Measurements from ENCODE around the gene BOD1L1. TPM values are rescaled to one million over a fixed set of nuclear protein-coding genes. Genes with fewer than 3 reads are reported as not detected.

BOD1L1 gene
- total RNA-seq, 1 experiment from 2014 or later, result 22.0 TPM

DNA sequence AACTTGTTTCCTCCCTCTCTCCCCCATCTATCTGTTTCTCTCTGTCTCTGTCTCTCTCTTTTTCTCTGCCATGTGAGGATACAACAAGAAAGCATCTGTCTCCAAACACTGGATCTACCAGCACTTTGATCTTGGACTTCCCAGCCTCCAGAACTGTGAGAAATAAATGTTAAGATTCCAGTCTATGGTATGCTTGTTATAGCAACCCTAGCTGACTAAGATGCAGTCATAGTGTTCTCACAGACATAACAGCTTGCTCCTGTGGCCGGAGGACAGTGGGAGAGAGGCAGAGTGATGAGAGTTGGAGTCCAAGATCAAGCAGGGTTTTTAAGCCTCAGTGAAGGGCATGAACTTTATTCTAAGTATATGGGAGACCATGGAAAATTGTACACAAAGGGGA, 74.4 kb downstream of the BOD1L1 start:
- no peaks in the 10 kb centered on the region for H3K9me2 ChIP-seq (replicated peaks; ENCODE audit: low read length)
- BruUV-seq (replicated peaks), result no TSS peak
- H3F3A ChIP-seq (ENCODE audit: low read length, unreplicated experiment), result no peaks in the 10 kb centered on the region
- ChIA-PET POLR2A (ENCODE audit: unreplicated experiment) (no interaction called here), CTCF (no interaction called here)
- no peaks in the 10 kb centered on the region for H3K79me2 ChIP-seq (ENCODE audit: low read length)
- DNase-seq, result no peak
- H4K20me1 ChIP-seq (ENCODE audit: low read length), result no peaks in the 10 kb centered on the region
- TF ChIP-seq, protein P1, sequence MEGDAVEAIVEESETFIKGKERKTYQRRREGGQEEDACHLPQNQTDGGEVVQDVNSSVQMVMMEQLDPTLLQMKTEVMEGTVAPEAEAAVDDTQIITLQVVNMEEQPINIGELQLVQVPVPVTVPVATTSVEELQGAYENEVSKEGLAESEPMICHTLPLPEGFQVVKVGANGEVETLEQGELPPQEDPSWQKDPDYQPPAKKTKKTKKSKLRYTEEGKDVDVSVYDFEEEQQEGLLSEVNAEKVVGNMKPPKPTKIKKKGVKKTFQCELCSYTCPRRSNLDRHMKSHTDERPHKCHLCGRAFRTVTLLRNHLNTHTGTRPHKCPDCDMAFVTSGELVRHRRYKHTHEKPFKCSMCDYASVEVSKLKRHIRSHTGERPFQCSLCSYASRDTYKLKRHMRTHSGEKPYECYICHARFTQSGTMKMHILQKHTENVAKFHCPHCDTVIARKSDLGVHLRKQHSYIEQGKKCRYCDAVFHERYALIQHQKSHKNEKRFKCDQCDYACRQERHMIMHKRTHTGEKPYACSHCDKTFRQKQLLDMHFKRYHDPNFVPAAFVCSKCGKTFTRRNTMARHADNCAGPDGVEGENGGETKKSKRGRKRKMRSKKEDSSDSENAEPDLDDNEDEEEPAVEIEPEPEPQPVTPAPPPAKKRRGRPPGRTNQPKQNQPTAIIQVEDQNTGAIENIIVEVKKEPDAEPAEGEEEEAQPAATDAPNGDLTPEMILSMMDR (conservative IDR thresholded peaks at IDR 0.05; ENCODE audit: low read depth, low read length), result no peak
- H3K36me3 ChIP-seq (ENCODE audit: low read depth, low read length), result no peaks in the 10 kb centered on the region
- no peak overlapping the region for H3K4me3 ChIP-seq (ENCODE audit: low read length)
- intact Hi-C loops (cut with micrococcal nuclease), result no loop called here
- no peak overlapping the region for H3K9ac ChIP-seq (ENCODE audit: low read length)
- ATAC-seq, result no peak
- peaks cover 6% of the 10 kb centered on the region for H3K27me3 ChIP-seq (ENCODE audit: low read length)
- H3K4me1 ChIP-seq (ENCODE audit: insufficient read depth, low read length), result peaks cover 3% of the 10 kb centered on the region; the same call in 1 of the 2 replicates
- H3K9me3 ChIP-seq (ENCODE audit: low read length), result no peaks in the 10 kb centered on the region
- H3K27ac ChIP-seq (ENCODE audit: low read length), result no peak overlapping the region
- no peak overlapping the region for H3K4me2 ChIP-seq (ENCODE audit: low read length)
- no peak overlapping the region for H2AFZ ChIP-seq (ENCODE audit: low read length)

DNA sequence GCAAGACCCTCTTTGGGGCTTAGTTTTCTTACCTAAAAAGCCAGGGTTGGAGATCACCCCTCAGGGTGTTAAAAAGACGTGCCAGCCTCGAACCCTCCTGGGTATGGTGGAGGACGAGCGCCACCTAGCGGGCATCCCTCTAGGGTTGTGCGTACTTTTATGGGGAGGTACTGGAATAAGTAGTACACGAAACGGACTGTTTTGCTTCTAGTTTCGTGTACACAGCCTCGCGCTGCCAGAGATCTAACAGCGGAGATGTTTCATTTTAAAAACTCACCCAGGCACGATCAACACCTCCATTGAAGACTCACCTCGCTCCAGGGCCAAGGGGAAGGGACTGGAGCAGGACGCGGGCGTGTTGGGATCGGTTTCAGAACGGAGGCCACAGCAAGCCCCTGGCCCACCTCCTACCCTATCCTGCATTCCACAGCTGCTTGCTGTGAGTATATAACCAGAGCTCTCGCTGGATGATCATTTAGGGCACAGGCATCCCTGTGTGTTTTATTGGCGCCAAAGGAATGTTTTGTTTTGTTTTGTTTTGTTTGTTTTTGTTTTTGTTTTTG, 78.5 kb downstream of the BOD1L1 start:
- peak; percentile 81 for DNase-seq
- Histone ChIP-seq H3K9me3 (ENCODE audit: low read length) (no peaks in the 10 kb centered on the region), H3K79me2 (ENCODE audit: low read length) (no peaks in the 10 kb centered on the region), H3K9ac (ENCODE audit: low read length) (no peak overlapping the region), H3K4me1 (ENCODE audit: insufficient read depth, low read length) (peaks cover 8% of the 10 kb centered on the region), H3K27ac (ENCODE audit: low read length) (no peak overlapping the region), H4K20me1 (ENCODE audit: low read length) (no peaks in the 10 kb centered on the region), H3K9me2 (replicated peaks; ENCODE audit: low read length) (no peaks in the 10 kb centered on the region), H3F3A (ENCODE audit: low read length, unreplicated experiment) (no peaks in the 10 kb centered on the region), H3K36me3 (ENCODE audit: low read depth, low read length) (no peaks in the 10 kb centered on the region), H3K4me2 (ENCODE audit: low read length) (peak overlapping the region; percentile 99), H3K4me3 (ENCODE audit: low read length) (peak overlapping the region; percentile 90), H3K27me3 (ENCODE audit: low read length) (peaks cover 25% of the 10 kb centered on the region), H2AFZ (ENCODE audit: low read length) (peak overlapping the region; percentile 99)
- ATAC-seq, result peak; percentile 49
- POLR2A ChIA-PET (ENCODE audit: unreplicated experiment), result no interaction called here
- CTCF ChIA-PET, result no interaction called here
- TF ChIP-seq EZH2phosphoT487 (IDR thresholded peaks at IDR 0.05; ENCODE audit: borderline replicate concordance, low read length), result no peak
- TF ChIP-seq, protein P1 (conservative IDR thresholded peaks at IDR 0.05; ENCODE audit: low read depth, low read length), result peak; percentile 89
- no TSS peak for BruUV-seq (replicated peaks)
- intact Hi-C loops (cut with micrococcal nuclease), result loop anchor here (1.0 to 5.0 kb wide), 3 partner anchors 67 to 820 kb away; partner anchors contain the start of gene RAB28

DNA sequence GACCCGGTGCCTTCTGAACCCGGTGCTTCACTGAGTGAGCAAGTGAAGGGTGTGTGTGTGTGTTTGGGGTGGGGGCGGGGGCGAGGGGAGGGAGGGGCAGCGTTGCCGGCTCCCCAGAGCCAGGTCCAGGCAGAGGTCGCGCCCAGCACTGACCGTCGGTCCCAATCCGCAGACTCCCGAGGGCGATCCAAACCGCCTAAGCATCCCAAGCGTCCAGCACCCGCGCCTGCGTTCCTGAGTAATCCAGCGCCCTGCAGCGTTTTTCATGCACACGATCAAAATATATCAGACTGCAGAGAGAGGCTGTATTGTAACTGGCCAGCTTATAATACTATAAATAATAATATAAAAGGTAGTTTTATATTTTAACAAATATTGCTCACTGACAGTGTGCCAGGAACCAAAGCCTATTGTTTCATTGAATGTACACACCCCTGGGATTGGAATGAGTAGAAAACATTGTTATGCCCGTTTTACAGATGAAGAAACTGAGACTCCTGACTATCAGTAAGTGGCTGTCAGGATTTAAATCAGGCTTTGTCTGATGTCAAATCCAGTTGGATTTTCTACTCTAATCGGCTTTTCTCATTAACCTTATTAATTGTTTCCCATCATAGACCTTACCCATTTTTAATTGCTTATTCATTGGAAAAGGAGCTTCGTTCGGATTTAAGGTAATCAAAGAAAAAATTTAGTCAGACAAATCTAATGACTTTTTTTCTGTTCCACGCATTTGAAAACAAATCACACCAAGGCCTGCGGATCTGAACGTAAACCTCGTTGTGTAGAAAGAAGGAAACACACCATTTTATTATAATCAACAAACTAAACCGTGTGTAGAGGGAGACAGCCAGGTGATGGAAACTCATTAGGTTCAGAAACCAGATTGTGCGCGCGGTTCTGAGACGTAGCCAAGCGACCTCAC, 79.2 kb downstream of the BOD1L1 start:
- Histone ChIP-seq H3K4me1 (ENCODE audit: insufficient read depth, low read length) (peaks cover 8% of the 10 kb centered on the region), H2AFZ (ENCODE audit: low read length) (peak overlapping the region; percentile 99; the same call in 1 of the 2 replicates), H3K9me2 (replicated peaks; ENCODE audit: low read length) (no peaks in the 10 kb centered on the region), H3K79me2 (ENCODE audit: low read length) (no peaks in the 10 kb centered on the region), H3K4me3 (ENCODE audit: low read length) (peak overlapping the region; percentile 90), H3F3A (ENCODE audit: low read length, unreplicated experiment) (no peaks in the 10 kb centered on the region), H3K27me3 (ENCODE audit: low read length) (peaks cover 25% of the 10 kb centered on the region), H3K36me3 (ENCODE audit: low read depth, low read length) (no peaks in the 10 kb centered on the region), H3K9me3 (ENCODE audit: low read length) (no peaks in the 10 kb centered on the region), H4K20me1 (ENCODE audit: low read length) (no peaks in the 10 kb centered on the region), H3K9ac (ENCODE audit: low read length) (no peak overlapping the region), H3K27ac (ENCODE audit: low read length) (no peak overlapping the region), H3K4me2 (ENCODE audit: low read length) (peak overlapping the region; percentile 99)
- ChIA-PET CTCF (no interaction called here), POLR2A (ENCODE audit: unreplicated experiment) (no interaction called here)
- TF ChIP-seq EZH2phosphoT487 (IDR thresholded peaks at IDR 0.05; ENCODE audit: borderline replicate concordance, low read length), result no peak
- ATAC-seq (no peak), DNase-seq (peak; percentile 22)
- no TSS peak for BruUV-seq (replicated peaks)
- intact Hi-C loops (cut with micrococcal nuclease), result loop anchor here (2.0 to 5.0 kb wide), 2 partner anchors 66 to 820 kb away; partner anchors contain the start of gene RAB28

All from PC-3 (cell line).